A549 (cell line): ENCODE results near the gene CLEC4F.
A peak's percentile ranks its signal among the peaks of the same experiment; 100 is the strongest.

Source experiments
- CEBPB ChIP-seq, 2 experiments: fragments of >200 bp in 1 of 2; sonication (Bioruptor Twin) in 1 of 2; formaldehyde crosslinking in 1 of 2; IDR thresholded peaks; 2 replicates each; pipeline ENCODE4 v1.6.1; 2012 to 2016
- CTCF ChIP-seq: fragments of >200 bp; sonication (Bioruptor Twin); formaldehyde crosslinking; IDR thresholded peaks from 3 replicates; pipeline ENCODE4 v1.5.1; 2016
- ELK1 ChIP-seq: fragments of 150-350 bp; IDR thresholded peaks from 2 replicates; pipeline ENCODE4 v1.6.1; 2014; ENCODE audit warnings: low read depth, mild to moderate bottlenecking, low read length
- HOXB5 ChIP-seq: fragments of 250-450 bp; sonication (Bioruptor Pico); IDR thresholded peaks from 2 replicates; pipeline ENCODE4 v1.5.0; 2020; ENCODE audit warnings: mild to moderate bottlenecking, moderate library complexity
- RAD21 ChIP-seq, 2 experiments: fragments of >200 bp in 1 of 2; sonication (Bioruptor Twin) in 1 of 2; formaldehyde crosslinking in 1 of 2; IDR thresholded peaks in 1 of 2; conservative IDR thresholded peaks in 1 of 2; 2 replicates in 1 of 2; 3 replicates in 1 of 2; pipeline ENCODE4 v1.6.1; 2012 to 2018; ENCODE audit warnings: inconsistent platforms in 1 of 2
- RNF2 ChIP-seq: fragments of 200-600 bp; sonication (generic); IDR thresholded peaks from 2 replicates; pipeline ENCODE4 v1.6.1; 2016; ENCODE audit warnings: low read depth, mild to moderate bottlenecking, antibody characterized with exemption, moderate library complexity, borderline replicate concordance
- USF2 ChIP-seq: fragments of 450-650 bp; IDR thresholded peaks from 2 replicates; pipeline ENCODE4 v1.6.1; 2014; ENCODE audit warnings: antibody characterized with exemption

- TF ChIP-seq CTCF (peak; percentile 98), HOXB5 (CRISPR knock-in tag) (no peak), USF2 (no peak), RAD21 (conservative IDR thresholded peaks at IDR 0.05 in 1 of 2, IDR thresholded peaks at IDR 0.05 in 1 of 2) (peak; percentile 90 to 94), ELK1 (no peak), CEBPB (IDR thresholded peaks at IDR 0.05) (no peak), RNF2 (no peak; the same call in 1 of the 2 replicates)
These were observed 30.9 kb downstream of the CLEC4F start for GRCh38 chr2:70789304-70790135.
